ENCODE measurements around the gene CEP295NL. TPM values are rescaled to one million over a fixed set of nuclear protein-coding genes. Genes with fewer than 3 reads are reported as not detected.

Gene CEP295NL
- total RNA-seq, 2 experiments from 2014 or later, result 0.26 TPM; not detected in 1

DNA sequence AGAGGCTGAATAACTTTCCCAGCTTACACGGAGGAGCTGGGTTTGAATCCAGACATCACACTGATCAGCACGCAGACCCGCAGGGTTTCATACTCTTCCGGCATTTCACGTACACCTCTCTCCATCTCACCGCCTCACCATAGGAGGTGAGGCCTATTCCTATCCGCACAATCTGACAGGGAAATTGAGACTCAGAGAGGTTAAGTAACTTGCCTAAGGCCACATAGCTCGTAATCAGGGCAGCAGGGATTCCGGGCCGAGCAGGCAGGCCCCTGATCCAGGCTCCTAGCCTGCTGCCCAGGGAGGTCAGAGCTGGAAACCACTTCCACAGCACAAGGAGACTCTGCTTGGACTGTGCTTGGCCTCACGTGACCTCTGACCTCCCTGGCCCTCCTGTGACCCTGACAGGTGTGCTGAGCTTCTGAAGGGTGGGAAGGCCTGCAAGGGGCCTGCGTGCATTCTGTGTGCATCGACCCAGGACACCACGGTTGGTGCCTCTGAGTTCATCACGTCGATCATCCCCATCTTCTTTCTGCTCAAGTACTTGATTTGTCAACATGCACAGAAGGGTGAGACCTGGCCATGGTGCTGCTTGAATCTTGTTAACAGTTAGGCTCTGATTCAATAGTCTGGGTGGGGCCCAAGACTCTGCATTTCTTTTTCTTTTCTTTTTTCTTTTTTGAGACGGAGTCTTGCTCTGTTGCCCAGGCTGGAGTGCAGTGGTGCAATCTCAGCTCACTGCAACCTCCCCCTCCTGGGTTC is 4.7 kb downstream of the CEP295NL start:
- ChIA-PET CTCF (interaction anchor here (0.9 kb wide), 1 partner anchor 32 kb away, joined by 4 read pairs; no protein-coding TSS in a partner anchor), POLR2A (no interaction called here)
- no peak overlapping the region for H3K4me3 Mint-ChIP-seq
- no peak for ATAC-seq
- no peaks in the 10 kb centered on the region for H3K27me3 Mint-ChIP-seq (ENCODE audit: low read depth)
- no peaks in the 10 kb centered on the region for H3K9me3 Mint-ChIP-seq (ENCODE audit: insufficient read depth)
- no peak for DNase-seq
- no peaks in the 10 kb centered on the region for H3K36me3 Mint-ChIP-seq (ENCODE audit: low read depth)
- H3K4me1 Mint-ChIP-seq (ENCODE audit: low read depth), result peaks cover 3% of the 10 kb centered on the region
- no peak overlapping the region for H3K27ac Mint-ChIP-seq

- Mint-ChIP-seq H3K4me1 (ENCODE audit: low read depth) (peaks cover 4% of the 10 kb centered on the region), H3K27ac (no peak overlapping the region), H3K4me3 (no peak overlapping the region), H3K9me3 (ENCODE audit: insufficient read depth) (no peaks in the 10 kb centered on the region), H3K27me3 (ENCODE audit: low read depth) (no peaks in the 10 kb centered on the region), H3K36me3 (ENCODE audit: low read depth) (no peaks in the 10 kb centered on the region)
- ATAC-seq, result no peak
- POLR2A ChIA-PET, result no interaction called here
- CTCF ChIA-PET, result interaction anchor here (0.9 kb wide), 1 partner anchor 31 kb away, joined by 4 read pairs; no protein-coding TSS in a partner anchor
- DNase-seq, result no peak
These were observed 5.3 kb downstream of the CEP295NL start for GRCh38 chr17:78897664-78898047.

GRCh38 chr17:78896834-78897663 is 6.0 kb downstream of the CEP295NL start:
- no peaks in the 10 kb centered on the region for H3K36me3 Mint-ChIP-seq (ENCODE audit: low read depth)
- POLR2A ChIA-PET, result no interaction called here

DNA sequence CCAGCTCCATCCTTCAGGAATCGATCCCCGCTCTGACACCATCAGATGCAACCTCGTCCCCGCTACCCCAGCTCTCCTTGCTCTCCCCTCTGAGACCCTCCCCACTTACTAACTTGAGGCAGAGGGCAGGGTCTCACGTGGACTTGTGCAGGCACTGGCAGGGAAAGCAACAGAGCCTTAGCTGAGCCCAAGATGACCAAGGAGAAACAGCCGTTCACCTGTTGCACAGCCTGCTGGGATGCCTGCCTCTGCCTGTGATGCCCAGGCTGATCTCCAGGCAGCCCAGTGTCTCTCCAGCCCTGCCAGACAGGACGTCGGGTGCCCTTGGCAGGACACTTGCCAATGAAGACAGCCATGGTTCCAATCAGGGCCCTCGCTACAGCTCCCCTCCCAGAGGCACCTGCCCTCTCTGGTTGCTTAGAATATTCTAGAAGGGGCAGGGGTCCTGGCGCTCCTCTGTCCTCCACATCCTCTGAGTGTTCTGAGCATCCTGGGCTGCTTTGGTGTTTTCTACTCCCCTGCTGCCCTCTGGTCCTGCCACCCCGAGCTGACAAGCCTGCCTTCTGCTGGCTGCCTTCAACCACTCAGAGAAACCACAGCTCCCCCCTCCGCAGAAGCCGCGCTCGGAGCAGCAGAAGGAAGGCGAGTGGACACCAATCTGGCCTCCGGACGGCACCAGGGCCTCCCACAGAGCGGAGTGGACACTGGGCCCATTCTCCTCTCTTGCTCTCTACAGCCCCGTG is 6.7 kb downstream of the CEP295NL start:
- CTCF ChIA-PET, result interaction anchor here (1.1 kb wide), 1 partner anchor 10 kb away, joined by 3 read pairs; no protein-coding TSS in a partner anchor

More at GRCh38 chr17:78896834-78897663, 6.0 kb downstream of the CEP295NL start:
- Mint-ChIP-seq H3K4me1 (ENCODE audit: low read depth) (peaks cover 5% of the 10 kb centered on the region), H3K27ac (no peak overlapping the region), H3K9me3 (ENCODE audit: insufficient read depth) (no peaks in the 10 kb centered on the region), H3K4me3 (no peak overlapping the region), H3K27me3 (ENCODE audit: low read depth) (no peaks in the 10 kb centered on the region)
- DNase-seq (no peak), ATAC-seq (no peak)
- CTCF ChIA-PET, result interaction anchor here (0.9 kb wide), 1 partner anchor 31 kb away, joined by 4 read pairs; no protein-coding TSS in a partner anchor

GRCh38 chr17:78895322-78895721 is 7.7 kb downstream of the CEP295NL start:
- POLR2A ChIA-PET, result no interaction called here
- H3K4me1 Mint-ChIP-seq (ENCODE audit: low read depth), result peaks cover 22% of the 10 kb centered on the region
- no peaks in the 10 kb centered on the region for H3K36me3 Mint-ChIP-seq (ENCODE audit: low read depth)

More for the DNA sequence above, 6.7 kb downstream of the CEP295NL start:
- H3K9me3 Mint-ChIP-seq (ENCODE audit: insufficient read depth), result no peaks in the 10 kb centered on the region
- no peaks in the 10 kb centered on the region for H3K36me3 Mint-ChIP-seq (ENCODE audit: low read depth)
- no peaks in the 10 kb centered on the region for H3K27me3 Mint-ChIP-seq (ENCODE audit: low read depth)
- peaks cover 13% of the 10 kb centered on the region for H3K4me1 Mint-ChIP-seq (ENCODE audit: low read depth)
- POLR2A ChIA-PET, result no interaction called here
- H3K4me3 Mint-ChIP-seq, result no peak overlapping the region
- DNase-seq (no peak), ATAC-seq (no peak)
- H3K27ac Mint-ChIP-seq, result no peak overlapping the region

GRCh38 chr17:78893684-78894083 is 9.3 kb downstream of the CEP295NL start:
- H3K4me3 Mint-ChIP-seq, result no peak overlapping the region
- DNase-seq (no peak), ATAC-seq (no peak)
- ChIA-PET CTCF (no interaction called here), POLR2A (no interaction called here)
- peaks cover 34% of the 10 kb centered on the region for H3K4me1 Mint-ChIP-seq (ENCODE audit: low read depth)
- no peaks in the 10 kb centered on the region for H3K27me3 Mint-ChIP-seq (ENCODE audit: low read depth)
- H3K27ac Mint-ChIP-seq, result no peak overlapping the region
- no peaks in the 10 kb centered on the region for H3K36me3 Mint-ChIP-seq (ENCODE audit: low read depth)
- H3K9me3 Mint-ChIP-seq (ENCODE audit: insufficient read depth), result no peaks in the 10 kb centered on the region

More at GRCh38 chr17:78895322-78895721, 7.7 kb downstream of the CEP295NL start:
- Mint-ChIP-seq H3K9me3 (ENCODE audit: insufficient read depth) (no peaks in the 10 kb centered on the region), H3K27me3 (ENCODE audit: low read depth) (no peaks in the 10 kb centered on the region), H3K4me3 (no peak overlapping the region), H3K27ac (no peak overlapping the region)
- ATAC-seq, result no peak
- CTCF ChIA-PET, result interaction anchor here (1.1 kb wide), 1 partner anchor 9 kb away, joined by 3 read pairs; no protein-coding TSS in a partner anchor
- DNase-seq, result no peak

DNA sequence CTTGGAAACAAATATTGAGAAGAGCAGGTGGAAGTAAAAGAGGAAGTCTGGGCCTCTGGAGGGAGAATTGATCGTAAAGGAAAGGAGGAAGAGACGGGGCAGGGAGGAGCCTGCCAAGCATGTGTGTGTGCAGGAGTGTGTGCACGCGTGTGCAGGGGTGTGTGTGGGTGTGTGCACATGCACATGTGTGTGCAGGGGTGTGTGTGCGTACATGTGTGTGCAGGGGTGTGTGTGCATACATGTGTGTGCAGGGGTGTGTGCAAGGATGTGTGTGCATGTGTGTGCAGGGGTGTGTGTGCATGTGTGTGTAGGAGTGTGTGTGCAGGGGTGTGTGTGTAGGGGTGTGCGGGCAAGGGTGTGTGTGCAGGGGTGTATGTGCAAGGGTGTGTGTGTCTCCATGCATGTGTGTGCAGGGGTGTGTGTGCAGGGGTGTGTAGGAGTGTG is 10.0 kb downstream of the CEP295NL start:
- ChIA-PET CTCF (no interaction called here), POLR2A (no interaction called here)
- ATAC-seq (no peak), DNase-seq (no peak)
- H3K9me3 Mint-ChIP-seq (ENCODE audit: insufficient read depth), result no peaks in the 10 kb centered on the region
- H3K36me3 Mint-ChIP-seq (ENCODE audit: low read depth), result no peaks in the 10 kb centered on the region
- H3K27me3 Mint-ChIP-seq (ENCODE audit: low read depth), result no peaks in the 10 kb centered on the region
- H3K4me3 Mint-ChIP-seq, result no peak overlapping the region
- peaks cover 35% of the 10 kb centered on the region for H3K4me1 Mint-ChIP-seq (ENCODE audit: low read depth)
- H3K27ac Mint-ChIP-seq, result peak overlapping the region; percentile 28

- ATAC-seq, result no peak
These were observed 10.5 kb downstream of the CEP295NL start for GRCh38 chr17:78892520-78892919.

DNA sequence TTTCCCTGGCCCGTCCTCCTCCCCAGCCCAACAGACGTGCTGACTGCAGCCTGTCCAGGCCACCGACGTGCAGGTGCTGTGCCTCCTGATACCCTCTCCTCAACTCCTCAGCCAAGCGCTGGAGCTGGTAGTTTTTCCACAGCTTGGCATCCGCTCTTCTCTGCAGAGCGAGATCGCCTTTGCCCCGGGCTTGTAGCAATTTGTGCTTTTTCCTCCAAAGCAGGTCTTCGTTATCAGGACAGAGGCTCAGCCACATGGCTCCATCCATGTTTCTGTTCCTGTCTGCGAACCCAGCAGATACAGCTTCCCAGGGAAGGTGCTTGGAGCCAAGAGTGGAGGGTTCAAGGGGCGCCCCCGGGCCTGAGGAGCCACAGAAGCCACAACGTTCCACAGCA is 10.9 kb downstream of the CEP295NL start:
- H3K4me3 Mint-ChIP-seq, result no peak overlapping the region
- peaks cover 37% of the 10 kb centered on the region for H3K4me1 Mint-ChIP-seq (ENCODE audit: low read depth)
- H3K9me3 Mint-ChIP-seq (ENCODE audit: insufficient read depth), result no peaks in the 10 kb centered on the region
- ATAC-seq (no peak), DNase-seq (no peak)
- CTCF ChIA-PET, result interaction anchor here (1.7 kb wide), 1 partner anchor 31 kb away, joined by 7 read pairs; no protein-coding TSS in a partner anchor
- H3K27ac Mint-ChIP-seq, result peak overlapping the region; percentile 13
- no peaks in the 10 kb centered on the region for H3K27me3 Mint-ChIP-seq (ENCODE audit: low read depth)
- POLR2A ChIA-PET, result no interaction called here
- no peaks in the 10 kb centered on the region for H3K36me3 Mint-ChIP-seq (ENCODE audit: low read depth)

More at GRCh38 chr17:78892520-78892919, 10.5 kb downstream of the CEP295NL start:
- Mint-ChIP-seq H3K4me1 (ENCODE audit: low read depth) (peaks cover 37% of the 10 kb centered on the region), H3K27me3 (ENCODE audit: low read depth) (no peaks in the 10 kb centered on the region), H3K9me3 (ENCODE audit: insufficient read depth) (no peaks in the 10 kb centered on the region), H3K4me3 (no peak overlapping the region), H3K27ac (peak overlapping the region; percentile 28), H3K36me3 (ENCODE audit: low read depth) (no peaks in the 10 kb centered on the region)
- ChIA-PET CTCF (no interaction called here), POLR2A (no interaction called here)
- DNase-seq, result no peak

- Mint-ChIP-seq H3K4me1 (ENCODE audit: low read depth) (peaks cover 37% of the 10 kb centered on the region), H3K27me3 (ENCODE audit: low read depth) (no peaks in the 10 kb centered on the region), H3K36me3 (ENCODE audit: low read depth) (no peaks in the 10 kb centered on the region), H3K27ac (peak overlapping the region; percentile 89), H3K4me3 (no peak overlapping the region), H3K9me3 (ENCODE audit: insufficient read depth) (no peaks in the 10 kb centered on the region)
- DNase-seq (no peak), ATAC-seq (no peak)
- ChIA-PET POLR2A (interaction anchor here (1.1 kb wide), 1 partner anchor 31 kb away, joined by 3 read pairs; no protein-coding TSS in a partner anchor), CTCF (interaction anchor here (1.1 to 2.6 kb wide), 7 partner anchors 14 to 154 kb away, joined by 3 to 13 read pairs (median 3); no protein-coding TSS in a partner anchor)
These were observed 11.5 kb downstream of the CEP295NL start for GRCh38 chr17:78891406-78892061.

DNA sequence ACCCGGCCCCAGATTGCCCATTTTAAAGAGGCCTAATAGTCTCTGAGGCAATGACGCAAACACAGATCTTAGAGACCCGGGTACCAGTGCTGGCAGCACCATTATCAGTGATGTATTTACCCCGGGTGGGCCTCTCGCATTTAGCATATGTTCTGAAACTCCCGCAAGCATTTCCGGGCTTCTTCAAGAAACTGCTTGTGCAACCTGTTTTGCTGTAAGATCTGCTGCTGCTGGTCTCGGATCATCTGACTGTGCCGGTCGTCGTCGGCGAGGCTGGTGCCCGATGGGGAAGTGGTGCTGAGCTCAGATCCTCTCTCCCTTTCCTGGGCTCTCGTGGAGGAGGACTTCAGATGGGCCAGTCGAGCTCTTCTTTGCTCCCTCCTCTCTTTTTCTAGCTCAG is 12.5 kb downstream of the CEP295NL start:
- no peaks in the 10 kb centered on the region for H3K36me3 Mint-ChIP-seq (ENCODE audit: low read depth)
- ATAC-seq, result peak; percentile 75
- H3K27ac Mint-ChIP-seq, result peak overlapping the region; percentile 89
- no peak overlapping the region for H3K4me3 Mint-ChIP-seq
- peaks cover 37% of the 10 kb centered on the region for H3K4me1 Mint-ChIP-seq (ENCODE audit: low read depth)
- POLR2A ChIA-PET, result interaction anchor here (1.1 kb wide), 1 partner anchor 32 kb away, joined by 3 read pairs; no protein-coding TSS in a partner anchor
- no peaks in the 10 kb centered on the region for H3K9me3 Mint-ChIP-seq (ENCODE audit: insufficient read depth)
- H3K27me3 Mint-ChIP-seq (ENCODE audit: low read depth), result no peaks in the 10 kb centered on the region
- CTCF ChIA-PET, result interaction anchor here (1.1 to 2.6 kb wide), 7 partner anchors 13 to 155 kb away, joined by 3 to 13 read pairs (median 3); no protein-coding TSS in a partner anchor
- DNase-seq, result peak; percentile 73
